Jurkat, Clone E6-1 (cell line): ENCODE data around the gene RSRP1.
A peak's percentile ranks its signal among the peaks of the same experiment; 100 is the strongest.

Experiments
- DNase-seq: peaks from one replicate; pipeline ENCODE4 v3.0.0-alpha.2; 2011; ENCODE audit warnings: low read depth, low spot score
- H3K4me3 ChIP-seq: 2 replicates; pipeline ENCODE4 v1.5.1; 2011; ENCODE audit warnings: mild to moderate bottlenecking, low read length, control low read depth, moderate library complexity

The RSRP1 gene

DNA sequence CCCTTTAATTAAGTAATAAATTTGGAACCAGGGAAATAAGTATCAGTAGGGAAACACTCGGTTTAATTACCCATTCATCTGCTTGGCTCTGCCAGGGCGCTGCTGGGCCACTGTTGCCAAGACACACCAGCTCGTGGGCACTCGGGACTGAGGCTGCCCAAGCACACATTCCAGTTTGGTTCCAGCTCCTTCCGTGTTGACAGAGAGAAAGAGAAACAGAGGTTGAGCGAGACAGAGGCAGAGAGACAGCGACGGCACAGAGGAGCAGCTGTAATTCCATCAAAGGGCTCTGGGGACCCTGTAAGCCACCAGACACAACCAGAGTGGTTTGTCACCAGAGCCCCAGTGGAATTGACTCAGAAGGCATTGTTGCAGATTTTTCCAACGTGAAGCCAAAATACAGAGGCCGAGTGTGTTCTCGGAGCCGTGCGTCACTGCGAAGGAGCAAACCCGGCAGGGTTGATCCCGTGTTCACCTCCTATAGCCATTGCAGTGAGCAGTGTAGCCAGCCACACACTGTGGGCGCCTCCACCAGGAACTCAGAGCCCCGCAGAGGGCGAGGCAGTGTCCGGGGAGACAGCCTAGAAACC is 48.5 kb downstream of the RSRP1 start:
- peak; percentile 52 for DNase-seq
- H3K4me3 ChIP-seq, result peak overlapping the region; percentile 23

DNA sequence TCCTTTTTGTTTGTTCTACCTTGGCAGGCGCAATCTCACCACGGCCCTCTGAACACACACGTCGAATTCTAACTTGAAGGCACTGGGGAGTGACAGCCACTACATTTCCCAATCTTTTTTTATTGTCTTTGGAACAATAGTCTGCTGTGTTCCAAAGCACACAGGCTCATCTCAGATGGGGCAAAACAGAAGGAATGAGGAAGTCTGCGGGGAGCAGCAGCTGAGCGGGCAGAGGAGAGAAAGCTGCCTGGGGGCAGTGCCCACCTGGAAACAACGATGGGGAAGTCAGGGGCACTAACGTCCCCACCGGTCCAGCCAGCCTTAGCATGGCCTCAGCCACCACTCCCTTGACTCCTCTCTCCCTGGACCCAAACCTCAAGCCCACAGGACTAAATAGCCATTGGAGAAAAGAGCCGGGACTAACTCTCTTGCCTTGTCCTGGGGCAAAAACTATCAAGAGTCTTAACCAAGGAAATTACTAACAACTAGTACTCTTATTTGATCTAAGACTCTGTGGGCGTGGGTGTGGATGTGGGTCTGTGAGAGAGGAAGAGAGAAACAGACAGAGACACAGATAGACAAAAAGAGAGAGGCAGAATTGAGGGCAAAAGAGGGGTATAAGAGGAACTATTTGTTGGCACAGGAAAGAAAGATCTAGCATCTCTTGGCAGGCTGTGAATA is 49.1 kb downstream of the RSRP1 start:
- H3K4me3 ChIP-seq, result peak overlapping the region; percentile 23
- DNase-seq, result peak; percentile 20

DNA sequence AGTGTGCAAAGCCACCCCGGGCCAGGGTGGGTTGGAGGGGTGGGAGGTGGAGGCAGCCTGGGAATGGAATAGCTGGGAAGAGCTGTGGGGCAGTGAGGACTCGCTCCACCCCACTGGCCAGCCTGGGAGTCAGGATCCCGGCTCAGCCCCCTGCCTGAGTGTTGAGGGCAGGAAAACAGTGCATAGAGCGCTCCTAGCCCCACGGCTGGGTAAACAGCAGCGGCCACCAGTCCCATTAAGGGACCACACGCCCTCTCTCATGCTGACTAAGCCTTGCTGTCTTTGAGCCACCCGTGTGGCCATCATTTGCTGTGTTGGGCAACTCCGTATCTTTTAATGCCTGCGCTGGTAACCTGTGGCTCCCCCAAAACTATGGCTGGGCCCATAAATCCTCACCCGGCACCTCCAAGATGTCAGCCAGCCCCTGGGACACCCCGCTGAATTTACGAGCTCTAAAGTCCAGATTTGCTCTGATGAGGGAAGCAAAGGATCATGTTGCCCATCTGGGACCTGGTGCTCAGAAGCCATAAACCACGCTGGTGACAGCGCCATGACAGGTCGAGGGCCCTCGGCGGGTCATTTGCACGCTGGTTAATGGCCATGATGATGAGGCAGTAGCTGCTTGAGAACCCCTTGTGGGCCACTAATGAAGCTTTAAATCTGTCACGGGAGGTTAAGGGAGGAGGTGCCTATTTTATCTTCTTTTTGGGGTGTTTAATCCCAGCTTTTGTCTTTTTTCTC is 49.8 kb downstream of the RSRP1 start:
- DNase-seq, result no peak
- no peak overlapping the region for H3K4me3 ChIP-seq

GRCh38 chr1:25196830-25197229 is 50.4 kb downstream of the RSRP1 start:
- no peak overlapping the region for H3K4me3 ChIP-seq
- DNase-seq, result no peak

DNA sequence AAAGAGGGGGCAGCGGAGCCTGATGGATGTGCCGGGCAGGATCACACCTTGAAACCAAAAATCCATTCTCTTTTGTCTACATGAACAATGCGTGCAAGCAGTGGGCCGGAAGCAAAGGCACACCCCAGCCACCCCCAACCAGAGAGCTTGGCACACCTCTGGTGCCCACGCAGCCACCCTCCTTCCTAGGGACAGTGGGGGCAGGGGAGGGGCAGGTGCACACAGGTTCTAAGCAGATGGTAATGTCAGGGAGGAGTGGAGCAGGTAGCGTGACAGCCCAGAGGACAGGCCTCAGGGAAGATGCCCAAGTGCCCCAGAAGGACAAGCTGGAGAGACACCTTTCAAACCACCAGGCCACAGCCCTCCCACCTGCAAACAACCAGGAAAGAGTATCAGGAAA is 51.4 kb downstream of the RSRP1 start:
- H3K4me3 ChIP-seq, result no peak overlapping the region
- no peak for DNase-seq

- H3K4me3 ChIP-seq, result no peak overlapping the region
- no peak for DNase-seq
These were observed 52.7 kb downstream of the RSRP1 start for GRCh38 chr1:25194572-25195020.

- DNase-seq, result no peak
- no peak overlapping the region for H3K4me3 ChIP-seq
These were observed 53.2 kb downstream of the RSRP1 start for GRCh38 chr1:25194054-25194453.

DNA sequence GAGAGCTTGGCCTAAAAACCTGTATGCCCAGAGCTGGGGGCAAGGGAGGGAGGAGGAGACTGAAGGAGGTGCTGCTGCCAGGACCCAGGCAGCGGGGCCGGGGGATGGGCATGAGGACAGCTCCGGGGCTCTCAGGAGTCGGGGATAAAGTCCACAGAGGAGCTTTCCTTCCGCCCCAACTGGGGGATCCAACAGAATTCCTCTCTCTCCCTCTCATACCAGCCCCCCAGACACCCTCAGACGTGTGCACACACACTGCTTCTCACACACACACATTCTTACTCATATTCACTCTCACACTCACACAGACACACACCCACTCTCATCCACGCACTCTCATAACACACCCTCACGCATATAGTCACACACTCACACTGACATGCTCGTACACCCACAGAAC is 54.0 kb downstream of the RSRP1 start:
- no peak overlapping the region for H3K4me3 ChIP-seq
- DNase-seq, result no peak
